NCI-H1048 (cell line): Measurements from ENCODE around the gene CD53.

Experiments used
- DNase-seq: peaks from one replicate; lab custom pipeline; 2025; lab: John Stamatoyannopoulos, UW

The CD53 gene

GRCh38 chr1:110876748-110877341 lies 3.9 kb downstream of the CD53 start:
- DNase-seq, result no peak

GRCh38 chr1:110877364-110877763 lies 4.4 kb downstream of the CD53 start:
- no peak for DNase-seq

- no peak for DNase-seq
Observed at GRCh38 chr1:110877776-110878175, 4.8 kb downstream of the CD53 start.

DNA sequence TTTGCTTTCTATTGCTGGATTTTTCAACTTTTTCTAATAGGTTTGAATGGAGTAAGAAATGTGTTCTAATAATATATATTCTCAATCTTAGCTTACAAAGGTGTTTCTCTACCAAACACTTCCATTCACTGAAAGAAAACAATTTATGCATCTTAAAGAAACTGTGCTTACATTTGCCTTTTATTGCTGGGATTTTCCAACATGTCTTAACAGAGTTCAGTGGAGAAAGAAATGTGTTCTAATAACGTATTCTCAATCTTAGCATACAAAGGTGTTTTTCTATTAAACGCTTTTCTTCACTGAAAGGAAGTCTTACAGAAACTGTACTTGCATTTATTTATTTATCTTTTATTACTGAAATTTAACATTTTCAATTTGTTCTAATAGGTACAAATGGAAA lies 5.6 kb downstream of the CD53 start:
- DNase-seq, result no peak

GRCh38 chr1:110878993-110879392 lies 6.0 kb downstream of the CD53 start:
- DNase-seq, result no peak

DNA sequence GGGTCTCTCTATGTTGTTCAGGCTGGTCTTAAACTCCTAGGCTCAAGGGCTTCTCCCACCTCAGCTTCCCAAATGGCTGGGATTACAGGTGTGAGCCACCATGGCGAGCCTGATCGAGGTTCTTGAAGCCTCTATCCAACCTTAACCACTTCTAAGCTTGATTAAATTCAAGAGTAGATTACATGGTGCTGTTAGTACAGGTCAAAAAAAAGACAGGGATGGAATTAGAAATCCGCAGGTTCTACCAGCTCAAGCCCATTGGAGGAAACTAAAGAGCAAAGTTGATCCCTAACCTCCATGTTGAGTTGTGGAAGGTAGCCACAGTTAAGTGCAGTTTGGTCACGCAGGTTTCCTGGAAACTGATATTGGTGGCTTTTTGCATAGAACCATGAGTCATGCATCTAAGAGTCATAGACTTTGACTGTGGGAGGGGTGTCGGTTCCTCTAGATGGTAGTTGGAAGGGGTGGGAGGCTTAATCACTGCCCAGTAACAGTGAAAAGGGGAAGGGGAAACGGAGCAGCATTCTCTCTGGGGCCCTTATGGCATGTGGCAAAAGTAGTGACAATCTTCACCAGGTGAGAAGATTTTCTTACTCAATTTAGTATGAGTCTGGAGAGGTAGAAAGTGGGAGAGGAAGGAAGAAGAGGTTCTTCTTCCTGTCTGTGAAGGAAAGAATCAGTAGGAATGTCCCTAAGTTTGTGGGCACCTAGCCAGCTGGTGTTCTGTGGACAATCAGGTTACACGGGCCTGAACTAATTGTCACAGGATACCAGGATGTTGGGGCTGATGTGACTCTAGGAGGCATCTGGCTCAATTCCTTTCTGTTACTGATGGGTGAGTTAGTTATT lies 7.0 kb downstream of the CD53 start:
- DNase-seq, result no peak

GRCh38 chr1:110880708-110881374 lies 7.9 kb downstream of the CD53 start:
- DNase-seq, result no peak

DNA sequence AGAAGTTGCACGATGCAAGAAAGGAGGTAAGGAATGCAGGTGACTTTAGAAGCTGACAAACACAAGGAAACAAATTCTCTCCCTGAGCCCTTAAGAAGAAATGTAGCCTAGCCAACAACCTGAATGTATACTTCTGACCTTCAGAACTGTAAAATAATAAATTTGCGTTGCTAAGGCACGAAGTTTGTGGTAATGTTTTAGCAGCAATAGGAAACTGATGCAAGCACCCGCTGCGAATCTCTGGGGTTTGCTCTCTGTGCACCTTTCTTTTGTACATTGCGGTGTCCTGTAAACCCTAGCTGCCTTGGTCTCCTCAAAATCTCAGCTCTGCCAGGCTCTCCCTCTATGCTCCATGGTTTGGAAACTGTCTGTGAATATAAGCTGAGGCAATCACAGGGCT lies 15.1 kb downstream of the CD53 start:
- no peak for DNase-seq

DNA sequence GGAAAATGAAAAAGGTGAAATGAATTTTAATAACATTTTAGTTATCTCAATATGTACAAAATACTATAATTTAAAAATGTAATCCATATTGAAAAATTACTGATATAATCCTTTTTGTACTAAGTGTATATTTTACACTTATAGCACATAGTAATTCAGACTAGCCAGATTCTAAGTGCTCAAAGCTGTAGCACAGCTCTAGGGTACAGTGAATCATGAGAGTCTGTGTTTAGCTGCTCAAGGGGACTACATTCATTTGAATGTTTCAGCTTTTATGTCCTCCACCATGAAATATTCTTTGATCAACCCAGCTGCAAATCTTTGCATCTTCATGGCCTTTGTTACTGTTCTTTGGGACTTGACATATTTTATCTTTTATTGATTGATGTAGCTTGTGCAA lies 15.7 kb downstream of the CD53 start:
- no peak for DNase-seq

DNA sequence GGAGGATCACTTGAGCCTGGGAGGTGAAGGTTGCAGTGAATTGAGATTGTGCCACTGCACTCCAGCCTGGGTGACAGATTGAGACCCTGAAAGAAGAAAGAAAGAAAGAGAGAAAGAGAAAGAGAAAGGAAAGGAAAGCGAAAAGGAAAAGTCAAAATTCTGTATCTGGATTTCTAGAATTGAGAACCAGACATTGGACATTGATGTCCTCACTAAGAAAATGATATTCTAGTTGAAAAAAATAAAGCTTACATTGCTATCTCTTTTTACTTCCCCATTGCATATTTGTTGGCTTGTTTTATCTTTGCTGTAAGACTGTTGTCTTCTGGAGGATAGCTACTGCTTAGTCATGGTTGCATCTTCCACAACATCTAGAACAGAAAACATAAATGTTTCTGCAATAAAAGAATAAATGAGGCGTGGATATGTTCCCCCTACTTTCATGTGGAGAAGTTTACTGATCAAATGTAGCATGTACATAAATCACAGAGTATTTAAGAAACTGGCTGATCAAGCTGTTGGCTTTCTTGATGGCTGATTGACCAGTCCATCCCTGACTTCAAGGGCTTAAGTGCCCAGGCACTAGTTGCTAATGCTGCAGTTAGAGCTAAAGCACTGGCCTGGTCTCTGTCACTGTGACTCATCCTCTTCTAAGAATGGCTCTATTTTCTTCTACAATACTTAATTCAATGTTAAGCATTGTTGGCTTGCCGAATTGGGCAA lies 17.7 kb downstream of the CD53 start:
- no peak for DNase-seq

DNA sequence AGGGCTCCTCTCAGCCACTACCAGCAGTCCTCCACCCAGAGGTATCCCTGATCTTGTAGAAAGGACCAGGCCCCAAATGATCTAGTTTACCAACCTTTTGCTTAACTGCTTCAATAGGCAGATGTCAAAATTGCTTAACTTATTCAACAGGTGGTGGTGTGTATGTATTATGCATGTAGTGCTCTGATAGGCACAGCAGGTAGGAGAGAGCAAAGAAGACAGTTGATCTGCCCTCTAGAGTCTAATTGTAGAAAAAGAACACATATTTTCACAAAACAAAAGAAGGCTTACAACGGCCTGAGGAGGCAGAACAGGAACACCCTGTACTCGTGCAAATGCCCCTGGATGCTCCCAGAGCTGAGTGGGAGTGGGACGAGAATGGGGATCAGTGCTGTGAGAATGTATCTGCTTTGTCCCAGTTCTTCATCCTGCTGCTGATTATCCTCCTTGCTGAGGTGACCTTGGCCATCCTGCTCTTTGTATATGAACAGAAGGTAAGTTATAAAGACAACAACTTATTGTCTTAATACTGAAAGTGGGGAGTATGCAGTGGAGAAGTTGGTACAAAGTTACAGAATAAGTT lies 21.1 kb downstream of the CD53 start:
- DNase-seq, result no peak

DNA sequence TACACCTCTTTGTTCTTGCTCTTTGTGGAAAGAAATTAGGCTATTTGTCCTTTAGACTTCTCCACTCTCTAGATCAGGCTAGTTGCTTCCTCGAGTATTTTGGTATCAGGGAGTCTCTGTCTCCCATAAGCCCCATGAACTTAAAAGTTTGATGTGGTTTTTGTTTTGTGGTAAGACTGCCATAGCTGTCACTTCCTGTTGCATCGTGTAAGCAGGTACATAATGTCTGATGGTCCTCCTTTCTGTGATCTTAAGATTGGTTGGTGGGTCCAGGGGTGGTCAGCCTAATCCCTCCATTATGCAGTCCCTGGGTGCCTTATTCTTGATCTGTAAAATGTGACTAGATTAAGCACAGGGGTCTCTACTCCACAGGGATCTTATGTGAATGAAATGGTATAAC lies 23.1 kb downstream of the CD53 start:
- DNase-seq, result no peak

DNA sequence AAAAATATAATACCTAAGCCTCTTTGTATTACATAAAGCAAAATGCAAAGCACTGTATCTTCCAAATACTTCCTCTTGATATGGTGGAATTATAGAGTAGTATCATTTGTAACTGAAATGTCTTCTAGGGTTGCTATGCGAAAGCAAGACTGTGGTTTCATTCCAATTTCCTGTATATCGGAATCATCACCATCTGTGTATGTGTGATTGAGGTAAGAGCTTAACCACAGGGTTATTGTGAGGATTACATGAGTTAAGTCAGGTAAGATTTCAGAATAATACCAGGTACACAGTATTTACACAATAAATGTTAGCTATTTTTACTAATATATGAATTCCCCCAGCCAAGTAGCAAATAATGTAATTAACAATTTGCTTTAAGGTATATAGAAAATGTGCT lies 24.7 kb downstream of the CD53 start:
- no peak for DNase-seq

DNA sequence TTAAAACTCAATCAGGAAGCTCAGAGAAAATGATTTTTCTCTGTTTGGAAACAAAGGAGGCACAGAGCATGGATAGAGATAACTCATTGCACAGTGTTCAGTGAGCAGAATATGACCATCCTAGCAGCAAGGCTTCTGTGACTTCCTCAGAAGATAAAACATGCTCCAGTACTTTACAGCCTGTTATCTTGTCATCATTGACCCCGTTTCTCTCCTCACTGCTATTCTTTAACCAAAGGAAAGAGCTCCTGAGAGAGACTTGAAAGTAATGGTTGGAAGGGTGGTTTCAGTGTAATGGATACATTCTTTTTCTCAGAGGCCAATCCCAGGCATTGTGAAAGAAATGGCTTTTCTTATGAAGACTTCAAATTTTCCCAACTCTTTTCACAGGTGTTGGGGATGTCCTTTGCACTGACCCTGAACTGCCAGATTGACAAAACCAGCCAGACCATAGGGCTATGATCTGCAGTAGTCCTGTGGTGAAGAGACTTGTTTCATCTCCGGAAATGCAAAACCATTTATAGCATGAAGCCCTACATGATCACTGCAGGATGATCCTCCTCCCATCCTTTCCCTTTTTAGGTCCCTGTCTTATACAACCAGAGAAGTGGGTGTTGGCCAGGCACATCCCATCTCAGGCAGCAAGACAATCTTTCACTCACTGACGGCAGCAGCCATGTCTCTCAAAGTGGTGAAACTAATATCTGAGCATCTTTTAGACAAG lies 25.9 kb downstream of the CD53 start:
- no peak for DNase-seq

DNA sequence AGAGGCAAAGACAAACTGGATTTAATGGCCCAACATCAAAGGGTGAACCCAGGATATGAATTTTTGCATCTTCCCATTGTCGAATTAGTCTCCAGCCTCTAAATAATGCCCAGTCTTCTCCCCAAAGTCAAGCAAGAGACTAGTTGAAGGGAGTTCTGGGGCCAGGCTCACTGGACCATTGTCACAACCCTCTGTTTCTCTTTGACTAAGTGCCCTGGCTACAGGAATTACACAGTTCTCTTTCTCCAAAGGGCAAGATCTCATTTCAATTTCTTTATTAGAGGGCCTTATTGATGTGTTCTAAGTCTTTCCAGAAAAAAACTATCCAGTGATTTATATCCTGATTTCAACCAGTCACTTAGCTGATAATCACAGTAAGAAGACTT lies 26.5 kb downstream of the CD53 start:
- no peak for DNase-seq

GRCh38 chr1:110902820-110903463 lies 30.0 kb downstream of the CD53 start:
- no peak for DNase-seq

DNA sequence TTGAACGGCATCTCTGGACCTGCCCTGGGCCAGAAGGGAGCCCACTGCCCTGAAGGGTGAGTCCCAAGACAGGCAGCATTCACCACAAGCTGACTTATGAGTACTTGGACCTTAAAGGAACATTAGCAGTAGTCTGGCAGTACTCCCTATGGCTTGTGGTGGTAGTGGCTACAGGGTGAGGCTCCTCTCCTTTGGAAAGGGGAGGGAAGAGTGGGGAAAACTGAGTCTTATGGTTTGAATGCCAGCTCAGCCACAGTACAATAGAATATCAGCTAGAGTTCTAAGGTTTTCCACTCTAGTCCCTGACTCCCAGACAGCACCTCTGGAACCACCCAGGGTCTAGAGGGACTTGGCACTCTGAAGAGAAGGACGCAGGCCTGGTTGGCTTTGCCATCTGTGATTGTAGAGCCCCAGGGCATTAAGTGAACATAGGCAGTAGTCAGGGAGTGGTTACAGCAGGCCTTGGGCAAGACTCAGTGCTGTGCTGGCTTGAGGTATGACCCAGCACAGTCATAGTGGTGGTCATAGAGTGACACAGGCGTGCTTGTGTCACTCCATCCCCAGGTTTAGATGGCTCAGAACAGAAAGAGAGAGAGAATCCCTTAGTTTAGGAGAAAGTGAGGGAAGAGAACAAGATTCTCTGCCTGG lies 31.0 kb downstream of the CD53 start:
- DNase-seq, result no peak

DNA sequence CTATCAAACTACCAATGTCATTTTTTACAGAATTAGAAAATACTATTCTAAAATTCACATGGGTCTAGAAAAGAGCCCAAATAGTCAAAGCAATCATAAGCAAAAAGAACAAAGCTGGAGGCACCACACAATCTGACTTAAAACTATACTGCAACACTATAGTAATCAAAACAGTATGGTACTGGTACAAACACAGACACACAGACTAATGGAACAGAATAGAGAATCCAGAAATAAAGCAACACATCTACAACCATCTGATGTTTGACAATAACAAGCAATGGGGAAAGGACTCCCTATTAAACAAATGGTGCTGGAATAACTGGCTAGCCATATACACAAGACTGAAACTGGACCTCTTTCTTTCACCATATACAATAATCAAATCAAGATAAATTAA lies 39.8 kb downstream of the CD53 start:
- no peak for DNase-seq

- DNase-seq, result no peak
Observed at GRCh38 chr1:110914676-110915075, 41.7 kb downstream of the CD53 start.

DNA sequence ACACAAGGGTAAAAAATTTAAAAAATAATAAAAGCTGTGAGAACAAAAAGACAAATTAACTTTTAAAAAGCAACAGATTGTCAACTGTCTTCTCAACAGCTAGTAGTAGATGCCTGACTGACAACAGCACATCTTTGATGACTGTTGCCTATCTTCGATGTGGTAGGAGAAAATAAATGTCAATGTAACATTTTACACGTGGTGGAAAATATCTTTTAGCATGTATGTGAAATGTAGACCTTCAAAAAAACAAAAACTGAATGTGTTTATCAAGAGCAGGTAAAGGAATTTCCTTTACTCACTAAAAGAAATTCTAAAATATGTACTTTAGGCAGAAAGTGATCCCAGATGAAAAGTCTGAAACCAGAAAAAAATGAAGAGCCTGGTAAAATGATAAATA lies 42.9 kb downstream of the CD53 start:
- DNase-seq, result no peak

GRCh38 chr1:110916274-110916668 lies 43.3 kb downstream of the CD53 start:
- DNase-seq, result no peak
